Parietal lobe (tissue), 1 donor: Measurements from ENCODE around the gene PTPN5. TPM values are rescaled to one million over a fixed set of nuclear protein-coding genes. Genes with fewer than 3 reads are reported as not detected.

Experiments
- total RNA-seq: library from RNA; depleted of rRNA; stranded (reverse); fragments of >200 nt; gene quantifications from one replicate; pipeline ENCODE4 v1.2.3, GENCODE V29; 2014

PTPN5 gene
- 46.3 TPM for total RNA-seq

GRCh38 chr11:18791207-18791968 lies at the start of gene PTPN5:
PTPN5 (minus strand) TSS chr11:18791798; CDS start chr11:18771958, 19,840 bp downstream.

GRCh38 chr11:18726040-18726439 lies 65.6 kb downstream of the PTPN5 start, which contains the start of gene IGSF22:
IGSF22 (minus strand) TSS chr11:18726188; CDS start chr11:18724236, 1,952 bp downstream.

GRCh38 chr11:18698341-18699268 lies 93.0 kb downstream of the PTPN5 start, which contains the start of gene TMEM86A:
TMEM86A (plus strand) TSS chr11:18698779; CDS start chr11:18698887, 108 bp downstream.

Other genes starting within 250 kb of the PTPN5 start
- gene UEVLD, start 203.1 kb downstream of the PTPN5 start, total RNA-seq: 16.9 TPM
- gene MISFA, start 192.0 kb downstream of the PTPN5 start, total RNA-seq: 1.3 TPM
- 10.3 TPM for gene SPTY2D1, start 157.5 kb downstream of the PTPN5 start, total RNA-seq
- gene TMEM86A, start 93.0 kb downstream of the PTPN5 start, total RNA-seq: 7.5 TPM
- 0.31 TPM for gene IGSF22, start 65.6 kb downstream of the PTPN5 start, total RNA-seq
- gene MRGPRX1, start 147.6 kb upstream of the PTPN5 start, total RNA-seq: not detected